ENCODE results near the gene NRXN3. TPM values are rescaled to one million over a fixed set of nuclear protein-coding genes. Genes with fewer than 3 reads are reported as not detected.

NRXN3 gene
- total and polyA plus RNA-seq, 4 donors = 1.5 to 16.6 (median 7.7) TPM

GRCh38 chr14:78652727-78653126 is 482.6 kb downstream of the NRXN3 start:
- WGBS, 2 donors = 89 to 100% methylated on average over 1 of the region's 1 CpG
- DNase-seq (no peak), ATAC-seq (ENCODE audit: low FRiP score) (no peak)
- Histone ChIP-seq H3K9me3 (ENCODE audit: control insufficient read depth, low read length) (peaks cover 2% of the 10 kb centered on the region), H3K27me3 (ENCODE audit: control insufficient read depth in 1 of 2, insufficient read depth in 2 of 2, low read length in 1 of 2) (peaks cover 0 to 5% of the 10 kb centered on the region in 2 donors), H3K4me1 (ENCODE audit: control insufficient read depth in 1 of 2, insufficient read depth in 2 of 2, low read length in 2 of 2) (no peaks in the 10 kb centered on the region), H3K36me3 (ENCODE audit: control insufficient read depth in 1 of 2, insufficient read depth in 2 of 2, low read length in 1 of 2) (no peaks in the 10 kb centered on the region), H3K4me3 (ENCODE audit: low read length in 2 of 2) (no peak overlapping the region), H3K27ac (ENCODE audit: low read depth in 1 of 2, low read length in 2 of 2) (no peak overlapping the region)
- intact Hi-C loops (cut with DNase I) = no loop called here

- Histone ChIP-seq H3K9me3 (ENCODE audit: control insufficient read depth, low read length) (peaks cover 2% of the 10 kb centered on the region), H3K36me3 (ENCODE audit: control insufficient read depth in 1 of 2, insufficient read depth in 2 of 2, low read length in 1 of 2) (no peaks in the 10 kb centered on the region), H3K4me3 (ENCODE audit: low read length in 2 of 2) (no peak overlapping the region), H3K27ac (ENCODE audit: low read depth in 1 of 2, low read length in 2 of 2) (no peak overlapping the region), H3K4me1 (ENCODE audit: control insufficient read depth in 1 of 2, insufficient read depth in 2 of 2, low read length in 2 of 2) (no peaks in the 10 kb centered on the region), H3K27me3 (ENCODE audit: control insufficient read depth in 1 of 2, insufficient read depth in 2 of 2, low read length in 1 of 2) (peaks cover 0 to 5% of the 10 kb centered on the region in 2 donors)
- ATAC-seq (ENCODE audit: low FRiP score) = no peak
- DNase-seq = no peak
- intact Hi-C loops (cut with DNase I) = no loop called here
- 0 to 88% methylated on average over 1 of the region's 1 CpG for WGBS, 2 donors
Measured at GRCh38 chr14:78653173-78653572, 483.0 kb downstream of the NRXN3 start.

- WGBS, 2 donors = 66 to 71% methylated on average over 4 of the region's 4 CpGs
- ATAC-seq (ENCODE audit: low FRiP score) = no peak
- Histone ChIP-seq H3K9me3 (ENCODE audit: control insufficient read depth, low read length) (no peaks in the 10 kb centered on the region), H3K36me3 (ENCODE audit: control insufficient read depth in 1 of 2, insufficient read depth in 2 of 2, low read length in 1 of 2) (no peaks in the 10 kb centered on the region), H3K4me1 (ENCODE audit: control insufficient read depth in 1 of 2, insufficient read depth in 2 of 2, low read length in 2 of 2) (no peaks in the 10 kb centered on the region), H3K4me3 (ENCODE audit: low read length in 2 of 2) (no peak overlapping the region), H3K27ac (ENCODE audit: low read depth in 1 of 2, low read length in 2 of 2) (no peak overlapping the region), H3K27me3 (ENCODE audit: control insufficient read depth in 1 of 2, insufficient read depth in 2 of 2, low read length in 1 of 2) (peaks cover 0 to 2% of the 10 kb centered on the region in 2 donors)
- DNase-seq = no peak
- intact Hi-C loops (cut with DNase I) = no loop called here
Measured at GRCh38 chr14:78657451-78657850, 487.3 kb downstream of the NRXN3 start.

- Histone ChIP-seq H3K4me1 (ENCODE audit: control insufficient read depth in 1 of 2, insufficient read depth in 2 of 2, low read length in 2 of 2) (no peaks in the 10 kb centered on the region), H3K27me3 (ENCODE audit: control insufficient read depth in 1 of 2, insufficient read depth in 2 of 2, low read length in 1 of 2) (no peaks in the 10 kb centered on the region), H3K27ac (ENCODE audit: low read depth in 1 of 2, low read length in 2 of 2) (no peak overlapping the region), H3K4me3 (ENCODE audit: low read length in 2 of 2) (no peak overlapping the region), H3K36me3 (ENCODE audit: control insufficient read depth in 1 of 2, insufficient read depth in 2 of 2, low read length in 1 of 2) (no peaks in the 10 kb centered on the region), H3K9me3 (ENCODE audit: control insufficient read depth, low read length) (no peaks in the 10 kb centered on the region)
- DNase-seq = no peak
- no peak for ATAC-seq (ENCODE audit: low FRiP score)
- 17 to 19% methylated on average over 1 of the region's 1 CpG for WGBS, 2 donors
- intact Hi-C loops (cut with DNase I) = no loop called here
Measured at GRCh38 chr14:78664841-78665240, 494.7 kb downstream of the NRXN3 start.

- 59 to 67% methylated on average over 5 of the region's 5 CpGs for WGBS, 2 donors
- Histone ChIP-seq H3K9me3 (ENCODE audit: control insufficient read depth, low read length) (no peaks in the 10 kb centered on the region), H3K36me3 (ENCODE audit: control insufficient read depth in 1 of 2, insufficient read depth in 2 of 2, low read length in 1 of 2) (no peaks in the 10 kb centered on the region), H3K4me1 (ENCODE audit: control insufficient read depth in 1 of 2, insufficient read depth in 2 of 2, low read length in 2 of 2) (no peaks in the 10 kb centered on the region), H3K4me3 (ENCODE audit: low read length in 2 of 2) (no peak overlapping the region), H3K27ac (ENCODE audit: low read depth in 1 of 2, low read length in 2 of 2) (no peak overlapping the region), H3K27me3 (ENCODE audit: control insufficient read depth in 1 of 2, insufficient read depth in 2 of 2, low read length in 1 of 2) (no peaks in the 10 kb centered on the region)
- DNase-seq = no peak
- intact Hi-C loops (cut with DNase I) = no loop called here
- ATAC-seq (ENCODE audit: low FRiP score) = no peak
Measured at GRCh38 chr14:78666336-78667056, 496.3 kb downstream of the NRXN3 start.

GRCh38 chr14:78667141-78667540 is 497.0 kb downstream of the NRXN3 start:
- ATAC-seq (ENCODE audit: low FRiP score) = no peak

GRCh38 chr14:78673845-78674244 is 503.7 kb downstream of the NRXN3 start:
- intact Hi-C loops (cut with DNase I) = no loop called here
- H3K27me3 ChIP-seq (ENCODE audit: control insufficient read depth in 1 of 2, insufficient read depth in 2 of 2, low read length in 1 of 2) = no peaks in the 10 kb centered on the region
- DNase-seq (no peak), ATAC-seq (ENCODE audit: low FRiP score) (no peak)
- H3K27ac ChIP-seq (ENCODE audit: low read depth in 1 of 2, low read length in 2 of 2) = no peak overlapping the region
- H3K4me1 ChIP-seq (ENCODE audit: control insufficient read depth in 1 of 2, insufficient read depth in 2 of 2, low read length in 2 of 2) = no peaks in the 10 kb centered on the region
- WGBS, 2 donors = 76 to 83% methylated on average over 3 of the region's 3 CpGs
- H3K4me3 ChIP-seq (ENCODE audit: low read length in 2 of 2) = no peak overlapping the region
- H3K9me3 ChIP-seq (ENCODE audit: control insufficient read depth, low read length) = no peaks in the 10 kb centered on the region
- H3K36me3 ChIP-seq (ENCODE audit: control insufficient read depth in 1 of 2, insufficient read depth in 2 of 2, low read length in 1 of 2) = no peaks in the 10 kb centered on the region

More at GRCh38 chr14:78667141-78667540, 497.0 kb downstream of the NRXN3 start:
- Histone ChIP-seq H3K9me3 (ENCODE audit: control insufficient read depth, low read length) (no peaks in the 10 kb centered on the region), H3K4me3 (ENCODE audit: low read length in 2 of 2) (no peak overlapping the region), H3K36me3 (ENCODE audit: control insufficient read depth in 1 of 2, insufficient read depth in 2 of 2, low read length in 1 of 2) (no peaks in the 10 kb centered on the region), H3K4me1 (ENCODE audit: control insufficient read depth in 1 of 2, insufficient read depth in 2 of 2, low read length in 2 of 2) (no peaks in the 10 kb centered on the region), H3K27me3 (ENCODE audit: control insufficient read depth in 1 of 2, insufficient read depth in 2 of 2, low read length in 1 of 2) (no peaks in the 10 kb centered on the region), H3K27ac (ENCODE audit: low read depth in 1 of 2, low read length in 2 of 2) (no peak overlapping the region)
- WGBS, 2 donors = 60 to 67% methylated on average over 1 of the region's 1 CpG
- DNase-seq = no peak
- intact Hi-C loops (cut with DNase I) = no loop called here

GRCh38 chr14:78674820-78675219 is 504.6 kb downstream of the NRXN3 start:
- Histone ChIP-seq H3K4me3 (ENCODE audit: low read length in 2 of 2) (no peak overlapping the region), H3K36me3 (ENCODE audit: control insufficient read depth in 1 of 2, insufficient read depth in 2 of 2, low read length in 1 of 2) (no peaks in the 10 kb centered on the region), H3K27me3 (ENCODE audit: control insufficient read depth in 1 of 2, insufficient read depth in 2 of 2, low read length in 1 of 2) (no peaks in the 10 kb centered on the region), H3K27ac (ENCODE audit: low read depth in 1 of 2, low read length in 2 of 2) (no peak overlapping the region), H3K9me3 (ENCODE audit: control insufficient read depth, low read length) (no peaks in the 10 kb centered on the region), H3K4me1 (ENCODE audit: control insufficient read depth in 1 of 2, insufficient read depth in 2 of 2, low read length in 2 of 2) (no peaks in the 10 kb centered on the region)
- DNase-seq (no peak), ATAC-seq (ENCODE audit: low FRiP score) (no peak)
- intact Hi-C loops (cut with DNase I) = no loop called here

GRCh38 chr14:78683206-78683605 is 513.0 kb downstream of the NRXN3 start:
- intact Hi-C loops (cut with DNase I) = no loop called here
- Histone ChIP-seq H3K36me3 (ENCODE audit: control insufficient read depth in 1 of 2, insufficient read depth in 2 of 2, low read length in 1 of 2) (no peaks in the 10 kb centered on the region), H3K4me1 (ENCODE audit: control insufficient read depth in 1 of 2, insufficient read depth in 2 of 2, low read length in 2 of 2) (no peaks in the 10 kb centered on the region), H3K27ac (ENCODE audit: low read depth in 1 of 2, low read length in 2 of 2) (no peak overlapping the region), H3K9me3 (ENCODE audit: control insufficient read depth, low read length) (no peaks in the 10 kb centered on the region), H3K4me3 (ENCODE audit: low read length in 2 of 2) (no peak overlapping the region), H3K27me3 (ENCODE audit: control insufficient read depth in 1 of 2, insufficient read depth in 2 of 2, low read length in 1 of 2) (peaks cover 0 to 3% of the 10 kb centered on the region in 2 donors)
- DNase-seq (no peak), ATAC-seq (ENCODE audit: low FRiP score) (no peak)
- WGBS, 2 donors = 46 to 50% methylated on average over 5 of the region's 5 CpGs
